Stimulated activated CD8-positive, alpha-beta memory T cell treated with anti-CD3 and anti-CD28 coated beads, Interleukin-4, amount 100 ng/mL, for 48 hours (primary cell): ENCODE measurements around the gene ZNF536.

ENCODE experiments used
- DNase-seq: peaks from one replicate; pipeline ENCODE4 v3.0.0-alpha.2; 2020

ZNF536 gene

GRCh38 chr19:30366282-30366681 lies 5.9 kb upstream of the ZNF536 start:
- no peak for DNase-seq

DNA sequence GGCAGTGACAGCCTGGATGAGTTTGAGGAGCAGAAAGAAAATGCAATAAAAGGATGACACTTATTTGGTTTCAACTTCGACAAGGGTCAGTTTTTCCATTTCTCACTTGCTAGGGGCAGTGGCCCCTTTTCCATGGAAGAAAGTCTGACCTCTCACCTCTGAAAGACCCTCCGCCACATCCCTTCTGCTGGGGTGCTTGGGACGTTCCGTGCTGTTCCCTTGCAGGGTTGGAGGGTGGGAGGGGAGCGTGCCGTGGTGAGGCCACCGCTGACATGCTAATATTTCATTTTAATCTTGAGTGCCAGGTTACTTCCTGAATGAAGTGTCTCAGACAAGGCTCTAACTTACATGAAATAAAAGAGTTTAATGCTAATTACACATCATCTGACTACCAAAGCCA lies 5.2 kb upstream of the ZNF536 start:
- DNase-seq, result no peak

DNA sequence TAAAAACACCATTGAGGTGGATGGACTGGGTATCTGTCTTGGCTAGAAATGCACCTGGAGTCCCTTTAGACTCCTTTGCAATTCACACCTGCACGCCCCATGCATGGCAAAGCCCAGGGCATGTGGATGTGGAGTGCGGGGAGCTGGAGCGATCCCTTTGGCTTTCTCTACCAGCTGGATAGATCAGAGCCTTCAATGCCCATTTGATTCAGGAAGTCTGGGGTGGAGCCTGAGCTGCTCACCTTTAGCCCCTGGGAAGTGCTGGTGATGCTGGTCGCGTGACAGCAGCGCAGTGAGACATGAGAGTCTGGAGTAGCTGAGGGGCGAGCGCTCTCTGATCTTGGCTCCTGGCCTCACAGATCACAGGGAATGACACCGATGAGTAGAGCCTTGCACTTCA lies 4.8 kb upstream of the ZNF536 start:
- DNase-seq, result no peak

- DNase-seq, result no peak
Observed at GRCh38 chr19:30369833-30370232, 2.4 kb upstream of the ZNF536 start.

- DNase-seq, result no peak
Observed at GRCh38 chr19:30371161-30371836, 885 bp upstream of the ZNF536 start.

- DNase-seq, result no peak
Observed at GRCh38 chr19:30373593-30373992, 1.4 kb downstream of the ZNF536 start.

DNA sequence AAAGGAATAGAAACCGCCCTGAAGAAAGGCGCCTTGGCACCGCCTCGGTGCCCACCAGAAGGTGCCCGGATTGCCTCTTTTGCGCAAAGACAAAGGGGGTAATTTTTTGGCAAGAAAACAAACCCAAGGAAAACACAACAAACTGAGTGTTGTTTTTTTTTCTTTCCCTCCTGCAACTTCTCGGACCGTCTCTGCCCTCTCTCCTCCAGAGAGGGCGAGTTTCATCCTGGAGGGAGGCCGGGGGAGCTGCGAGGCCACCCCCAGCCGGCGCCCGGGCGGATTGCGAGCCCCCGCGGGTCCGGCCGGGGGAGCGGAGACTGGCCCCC lies 2.3 kb downstream of the ZNF536 start:
- no peak for DNase-seq

DNA sequence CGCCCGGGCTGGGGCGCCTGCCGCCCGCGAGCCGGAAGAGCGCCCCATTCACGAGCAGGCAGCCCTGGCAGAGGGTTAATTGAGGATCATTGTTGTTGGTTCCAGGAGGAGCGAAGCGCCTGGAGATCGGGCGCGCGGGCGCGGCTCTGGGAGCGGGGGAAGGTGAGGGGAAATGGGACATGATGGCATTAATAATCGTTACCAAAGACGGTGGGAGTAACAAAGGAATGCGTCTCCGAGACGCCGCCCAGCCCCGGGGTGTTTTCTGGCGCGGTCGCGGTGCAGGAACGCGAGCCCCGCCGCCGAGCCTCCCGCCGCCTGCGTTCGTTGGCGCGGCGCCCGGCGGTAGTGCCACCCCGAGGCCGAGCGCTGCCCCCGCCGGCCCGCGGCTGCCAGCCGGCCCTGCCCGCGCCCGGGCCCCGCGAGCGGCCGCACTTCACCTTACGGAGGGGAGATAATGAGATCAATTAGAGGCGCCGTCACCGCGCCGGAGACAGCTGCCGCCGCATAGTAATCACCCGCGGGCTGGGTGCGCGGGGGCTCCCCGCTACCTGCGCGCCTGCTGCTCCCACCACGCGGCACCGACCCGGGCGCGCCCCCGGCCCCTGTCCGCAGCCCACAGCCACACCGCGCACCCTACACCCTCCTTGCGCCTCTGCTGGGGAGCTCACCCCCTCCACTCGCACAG lies 2.8 kb downstream of the ZNF536 start:
- no peak for DNase-seq

- no peak for DNase-seq
Observed at GRCh38 chr19:30375553-30376031, 3.4 kb downstream of the ZNF536 start.

GRCh38 chr19:30376272-30376671 lies 4.1 kb downstream of the ZNF536 start:
- DNase-seq, result no peak

DNA sequence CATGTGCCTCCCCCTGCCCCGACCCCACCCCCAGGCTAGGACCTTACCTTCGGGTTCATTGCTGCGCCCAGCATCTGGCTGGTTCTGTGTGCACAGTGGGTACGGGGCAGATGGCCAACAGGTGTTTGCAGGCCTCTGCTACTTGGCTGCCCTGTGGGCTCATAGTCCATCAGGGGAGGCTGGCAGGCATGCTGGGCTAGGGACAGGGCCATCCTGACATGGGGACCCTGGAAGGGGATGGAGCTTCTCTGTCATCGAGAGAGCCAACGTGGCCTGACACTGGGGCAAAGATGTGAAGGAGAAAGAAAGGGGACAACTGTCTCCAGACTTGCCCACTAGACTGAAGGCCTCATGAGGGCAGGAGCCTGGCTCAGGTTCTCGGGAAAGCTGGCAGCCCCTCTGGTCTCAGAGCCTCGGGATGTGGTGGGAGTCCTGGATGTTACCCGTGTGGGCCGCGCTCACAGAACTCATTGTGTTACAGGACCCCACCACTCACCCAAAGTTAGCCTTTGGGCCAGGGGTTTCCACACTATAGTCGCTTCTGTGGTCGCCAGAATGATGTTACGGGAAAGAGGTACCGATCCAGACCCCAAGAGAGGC lies 4.7 kb downstream of the ZNF536 start:
- no peak for DNase-seq

DNA sequence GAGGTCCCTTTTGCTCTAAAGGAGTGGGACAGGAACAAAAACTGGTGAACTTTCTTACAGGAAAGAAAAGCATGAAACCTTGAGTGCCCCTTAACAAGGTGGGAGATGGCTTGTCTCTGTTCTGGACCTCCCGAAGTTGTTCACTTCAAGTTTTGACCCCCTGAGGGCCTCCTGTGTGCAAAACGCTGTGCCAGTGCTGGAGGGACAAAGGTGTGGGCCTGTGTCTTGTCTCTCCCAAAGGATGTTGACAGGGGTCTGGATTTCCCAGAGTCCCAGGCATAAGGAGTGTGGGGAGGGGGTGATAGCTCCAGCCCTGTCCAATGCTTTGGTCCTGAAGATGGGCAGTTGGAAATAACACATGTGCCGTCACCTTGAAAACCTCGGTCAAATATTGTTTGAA lies 6.5 kb downstream of the ZNF536 start:
- DNase-seq, result no peak

DNA sequence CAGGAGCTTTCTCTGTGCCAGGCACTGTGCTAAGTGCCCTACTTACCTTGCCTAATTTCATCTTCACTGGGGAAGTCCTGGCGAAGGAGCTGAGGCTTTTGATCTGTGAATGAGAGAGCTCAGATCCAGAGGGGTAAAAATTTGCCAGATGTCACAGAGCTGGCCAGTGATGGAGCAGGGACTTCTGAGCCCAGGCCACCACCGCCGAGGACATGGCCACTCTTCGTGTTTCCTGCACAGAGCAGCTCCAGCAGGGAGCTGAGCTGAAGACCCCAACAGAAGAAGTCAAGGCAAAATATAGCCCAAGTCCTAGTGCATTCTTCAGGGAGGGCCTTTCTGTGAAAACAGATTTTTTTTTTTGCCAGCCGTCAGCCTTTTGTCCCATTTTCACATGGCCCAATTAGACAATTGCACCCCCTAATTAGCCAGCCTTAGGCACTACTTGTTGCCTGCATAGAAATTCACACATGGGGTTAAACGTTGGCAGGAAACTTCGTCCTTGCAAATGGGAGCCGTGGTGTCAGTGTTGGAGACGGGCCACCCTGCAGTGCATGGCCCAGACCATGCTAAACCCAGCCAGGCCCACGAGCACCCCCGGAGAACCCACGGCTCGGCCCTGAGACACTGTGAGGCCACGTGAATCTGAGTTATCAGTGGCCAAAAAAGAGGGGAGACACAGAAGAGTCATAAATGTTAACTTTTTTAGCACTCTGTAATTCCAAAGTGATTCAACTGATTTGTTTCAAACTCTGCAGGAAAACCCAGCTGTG lies 7.8 kb downstream of the ZNF536 start:
- no peak for DNase-seq

- no peak for DNase-seq
Observed at GRCh38 chr19:30381366-30381765, 9.2 kb downstream of the ZNF536 start.

DNA sequence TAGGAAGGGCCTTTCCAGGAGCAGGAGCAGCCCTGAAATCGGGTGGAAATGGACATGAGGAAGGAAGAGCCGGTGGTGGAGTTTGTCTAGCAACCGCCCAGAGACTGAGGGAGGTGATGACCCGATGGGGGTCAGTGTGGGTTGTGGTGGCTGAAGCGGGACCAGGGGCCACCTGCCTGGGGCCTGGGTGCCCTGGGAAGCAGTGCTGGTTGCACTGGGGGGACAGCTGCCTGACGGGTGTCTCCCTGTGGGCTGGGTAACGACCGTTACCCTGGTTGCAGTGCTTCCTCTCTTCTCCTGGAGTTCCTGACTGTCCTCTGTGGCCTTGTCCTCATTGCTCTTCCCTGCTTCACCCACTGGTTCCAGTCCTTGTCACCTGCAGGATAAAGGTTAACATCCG lies 13.0 kb downstream of the ZNF536 start:
- no peak for DNase-seq

- no peak for DNase-seq
Observed at GRCh38 chr19:30385666-30386065, 13.5 kb downstream of the ZNF536 start.

DNA sequence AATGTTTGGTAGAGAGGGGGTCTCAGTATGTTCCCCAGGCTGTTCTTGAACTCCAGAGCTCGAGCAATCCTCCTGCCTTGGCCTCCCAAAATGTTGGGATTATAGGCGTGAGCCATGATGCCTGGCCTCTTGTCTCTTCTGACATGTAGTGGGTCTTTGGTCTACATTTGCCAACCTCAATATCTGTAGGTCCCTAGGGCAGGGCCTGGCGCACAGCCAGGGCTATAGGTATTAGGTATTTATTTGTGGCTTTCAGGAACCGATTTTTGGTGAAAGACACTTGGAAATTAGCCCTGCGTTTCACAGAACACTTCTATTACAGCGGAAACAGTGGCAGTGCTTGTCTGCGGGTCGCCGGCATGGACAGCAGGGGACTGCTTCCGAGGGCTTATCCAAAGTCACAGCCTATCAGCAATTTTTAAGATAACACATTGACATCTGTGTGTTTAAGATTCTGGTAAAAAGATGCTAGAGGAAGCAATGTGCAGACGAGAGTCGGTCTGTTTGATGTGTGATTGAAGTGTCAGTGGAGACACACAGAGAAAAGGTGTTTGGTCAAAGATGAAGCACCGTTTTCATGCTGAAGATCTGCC lies 14.5 kb downstream of the ZNF536 start:
- DNase-seq, result no peak

DNA sequence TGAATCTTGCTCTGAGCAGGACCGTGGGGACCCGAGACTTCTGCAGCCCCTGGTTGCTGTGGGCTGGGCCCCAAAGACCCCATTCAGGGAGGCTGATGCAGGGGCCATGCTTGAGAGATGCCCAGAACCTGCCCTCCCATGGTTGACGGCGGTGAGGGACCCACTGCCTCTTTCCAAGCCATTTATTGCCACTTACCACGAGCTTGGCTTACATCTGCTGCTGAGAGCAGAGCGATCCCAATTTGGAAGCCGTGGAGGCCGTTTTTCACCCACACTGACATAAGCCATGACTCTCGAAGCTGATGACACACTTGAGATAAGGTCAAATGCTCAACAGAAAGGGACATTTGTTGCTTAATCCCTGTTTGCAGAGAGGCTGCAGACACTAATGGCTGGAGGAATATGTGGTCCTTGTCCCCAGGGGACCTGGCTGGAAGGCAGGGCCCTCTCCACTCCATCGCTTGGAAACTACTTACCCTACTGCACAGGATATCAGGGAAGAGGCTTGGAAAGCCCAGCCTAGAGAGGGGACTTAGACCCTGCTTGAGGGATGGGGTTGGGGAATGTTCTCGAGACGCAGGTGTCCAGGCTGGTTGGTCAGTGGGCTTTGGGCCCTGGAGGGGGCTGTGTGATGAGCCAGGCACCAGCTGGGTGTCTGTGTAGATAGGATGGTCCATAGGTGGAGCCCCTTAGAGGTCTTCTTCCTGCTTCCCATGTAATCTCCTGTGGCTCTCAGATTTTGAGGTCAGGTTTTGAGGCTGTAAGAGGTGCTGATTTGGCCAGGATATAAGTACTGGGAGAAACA lies 15.3 kb downstream of the ZNF536 start:
- no peak for DNase-seq

- DNase-seq, result no peak
Observed at GRCh38 chr19:30388327-30388726, 16.1 kb downstream of the ZNF536 start.

- DNase-seq, result no peak
Observed at GRCh38 chr19:30388819-30389218, 16.6 kb downstream of the ZNF536 start.

DNA sequence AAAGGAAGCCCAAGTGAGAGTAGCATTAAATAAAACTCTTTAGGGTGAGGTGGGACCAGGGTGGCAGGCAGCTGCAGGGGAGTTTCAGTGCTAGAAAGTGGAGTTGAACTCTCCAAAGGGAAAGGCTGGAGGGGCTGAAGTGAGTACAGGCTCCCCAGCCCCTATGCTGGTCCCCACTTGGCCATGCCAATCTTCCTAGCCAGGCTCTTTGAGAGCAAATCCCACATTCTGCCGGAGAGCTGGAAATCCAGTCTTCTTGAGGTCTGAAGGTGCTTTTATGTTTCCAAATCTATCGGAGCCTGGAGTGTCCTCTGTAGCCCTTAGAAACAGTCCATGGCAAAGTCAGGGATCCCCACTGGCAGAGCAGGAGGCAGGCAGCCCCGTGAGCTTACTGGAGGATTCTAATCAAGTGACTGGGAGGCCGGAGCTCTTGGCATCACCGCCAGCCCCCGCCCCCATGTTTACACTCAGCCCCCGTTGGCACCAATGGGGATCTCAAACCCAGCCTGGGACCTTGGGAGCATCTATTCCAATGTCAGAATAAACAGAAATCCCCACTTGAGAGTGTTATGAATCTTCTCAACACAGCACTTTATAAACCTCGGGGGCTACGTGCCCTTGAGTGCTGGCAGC lies 18.3 kb downstream of the ZNF536 start:
- no peak for DNase-seq

- no peak for DNase-seq
Observed at GRCh38 chr19:30391052-30391451, 18.9 kb downstream of the ZNF536 start.
